ENCODE results near the gene CYTH4.

DNA sequence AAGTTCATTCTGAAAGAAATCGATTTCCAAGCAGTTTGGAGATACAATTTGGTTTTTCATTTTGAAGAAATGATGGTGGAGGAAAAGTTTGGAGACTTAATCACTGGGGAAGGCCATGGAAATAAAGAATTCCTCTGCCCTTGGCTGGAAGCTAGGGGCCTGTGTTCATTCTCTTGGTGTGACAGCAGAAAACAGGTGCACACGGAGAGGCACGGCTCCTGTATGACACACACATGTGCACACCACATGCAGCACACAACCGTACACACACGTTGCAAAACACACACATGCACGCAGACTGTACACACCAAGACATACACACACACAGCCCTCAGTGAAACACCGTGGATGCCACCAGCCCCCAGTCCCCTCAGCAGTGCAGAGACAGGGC lies 64.2 kb downstream of the CYTH4 start:
- TF ChIP-seq, protein P1, sequence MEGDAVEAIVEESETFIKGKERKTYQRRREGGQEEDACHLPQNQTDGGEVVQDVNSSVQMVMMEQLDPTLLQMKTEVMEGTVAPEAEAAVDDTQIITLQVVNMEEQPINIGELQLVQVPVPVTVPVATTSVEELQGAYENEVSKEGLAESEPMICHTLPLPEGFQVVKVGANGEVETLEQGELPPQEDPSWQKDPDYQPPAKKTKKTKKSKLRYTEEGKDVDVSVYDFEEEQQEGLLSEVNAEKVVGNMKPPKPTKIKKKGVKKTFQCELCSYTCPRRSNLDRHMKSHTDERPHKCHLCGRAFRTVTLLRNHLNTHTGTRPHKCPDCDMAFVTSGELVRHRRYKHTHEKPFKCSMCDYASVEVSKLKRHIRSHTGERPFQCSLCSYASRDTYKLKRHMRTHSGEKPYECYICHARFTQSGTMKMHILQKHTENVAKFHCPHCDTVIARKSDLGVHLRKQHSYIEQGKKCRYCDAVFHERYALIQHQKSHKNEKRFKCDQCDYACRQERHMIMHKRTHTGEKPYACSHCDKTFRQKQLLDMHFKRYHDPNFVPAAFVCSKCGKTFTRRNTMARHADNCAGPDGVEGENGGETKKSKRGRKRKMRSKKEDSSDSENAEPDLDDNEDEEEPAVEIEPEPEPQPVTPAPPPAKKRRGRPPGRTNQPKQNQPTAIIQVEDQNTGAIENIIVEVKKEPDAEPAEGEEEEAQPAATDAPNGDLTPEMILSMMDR (IDR thresholded peaks at IDR 0.05), result no peak
- no peak for TF ChIP-seq ZFX (IDR thresholded peaks at IDR 0.05; ENCODE audit: borderline replicate concordance)

All from 22Rv1 (cell line).